Neural cell (in vitro differentiated cells): ENCODE data around the gene PSMD13. TPM values are rescaled to one million over a fixed set of nuclear protein-coding genes. Genes with fewer than 3 reads are reported as not detected.

ENCODE experiments used
- H2AFZ ChIP-seq: fragments of 200-600, 300-800 bp; sonication (generic), shearing (Covaris generic); 2 replicates; pipeline ENCODE4 v1.6.0; 2014; ENCODE audit warnings: low read depth, mild to moderate bottlenecking, antibody characterized with exemption, low read length, moderate library complexity
- H3F3A ChIP-seq: fragments of 200-600 bp; shearing (Covaris generic); 2 replicates; pipeline ENCODE4 v1.6.1; 2016; ENCODE audit warnings: mild to moderate bottlenecking, moderate library complexity, mixed read lengths, antibody characterized with exemption, low read length; ENCODE audit not compliant: insufficient read depth, poor library complexity, severe bottlenecking
- H3K27ac ChIP-seq: fragments of 200-600, 300-800 bp; sonication (generic), shearing (Covaris generic); 2 replicates; pipeline ENCODE4 v1.5.1; 2014; ENCODE audit warnings: mild to moderate bottlenecking, low read length, moderate library complexity
- H3K27me3 ChIP-seq: fragments of 300-800, 200-600 bp; sonication (generic), shearing (Covaris generic); 2 replicates; pipeline ENCODE4 v1.6.0; 2014; ENCODE audit warnings: mild to moderate bottlenecking, low read depth, low read length, moderate library complexity; ENCODE audit not compliant: insufficient read depth
- H3K36me3 ChIP-seq: fragments of 300-800, 200-600 bp; sonication (generic), shearing (Covaris generic); 2 replicates; pipeline ENCODE4 v1.5.1; 2014; ENCODE audit warnings: mild to moderate bottlenecking, antibody characterized with exemption, low read length, moderate library complexity; ENCODE audit not compliant: insufficient read depth
- H3K4me2 ChIP-seq: fragments of 300-800, 200-600 bp; sonication (generic), shearing (Covaris generic); 2 replicates; pipeline ENCODE4 v1.6.0; 2014; ENCODE audit warnings: mild to moderate bottlenecking, low read length
- H3K4me3 ChIP-seq: fragments of 300-800, 200-600 bp; sonication (generic), shearing (Covaris generic); 2 replicates; pipeline ENCODE4 v1.5.1; 2014; ENCODE audit warnings: mild to moderate bottlenecking, low read length, moderate library complexity
- H3K79me2 ChIP-seq: fragments of 200-600 bp; shearing (Covaris generic); replicated peaks from 2 replicates; pipeline ENCODE4 v1.6.0; 2014; ENCODE audit warnings: mild to moderate bottlenecking, low read length, moderate library complexity; ENCODE audit not compliant: insufficient read depth
- H3K9ac ChIP-seq: fragments of 300-800, 200-600 bp; sonication (generic), shearing (Covaris generic); 2 replicates; pipeline ENCODE4 v1.6.1; 2016; ENCODE audit warnings: mild to moderate bottlenecking, low read length, mixed read lengths
- H3K9me2 ChIP-seq: fragments of 200-600 bp; shearing (Covaris generic); 2 replicates; pipeline ENCODE4 v1.6.1; 2016; ENCODE audit warnings: mild to moderate bottlenecking, low read length, mixed read lengths; ENCODE audit not compliant: insufficient read depth
- H3K9me3 ChIP-seq: fragments of 200-600, 300-800 bp; sonication (generic), shearing (Covaris generic); 2 replicates; pipeline ENCODE4 v1.6.1; 2016; ENCODE audit warnings: mild to moderate bottlenecking, mixed run types, low read length, moderate library complexity, mixed read lengths
- H4K20me1 ChIP-seq: fragments of 200-600 bp; shearing (Covaris generic); 2 replicates; pipeline ENCODE4 v1.6.1; 2016; ENCODE audit warnings: mild to moderate bottlenecking, mixed run types; ENCODE audit not compliant: insufficient read depth
- EP300 ChIP-seq: fragments of 450-650 bp; conservative IDR thresholded peaks from 2 replicates; pipeline ENCODE4 v1.6.1; 2014; ENCODE audit warnings: antibody characterized with exemption, mild to moderate bottlenecking, moderate library complexity; ENCODE audit not compliant: poor library complexity, severe bottlenecking
- EZH2 ChIP-seq: fragments of 200-600, 300-800 bp; shearing (Covaris generic), sonication (generic); IDR thresholded peaks from 2 replicates; pipeline ENCODE4 v1.6.1; 2014; ENCODE audit warnings: antibody characterized with exemption, low read length, borderline replicate concordance, mild to moderate bottlenecking; ENCODE audit not compliant: insufficient read depth, poor library complexity, severe bottlenecking
- MXI1 ChIP-seq: fragments of 450-650 bp; conservative IDR thresholded peaks from 2 replicates; pipeline ENCODE4 v1.6.1; 2014; ENCODE audit warnings: antibody characterized with exemption, mild to moderate bottlenecking; ENCODE audit not compliant: poor library complexity, severe bottlenecking
- POLR2AphosphoS5 ChIP-seq: IDR thresholded peaks from 2 replicates; pipeline ENCODE4 v1.6.1; 2012
- RAD21 ChIP-seq: fragments of 450-650 bp; conservative IDR thresholded peaks from 2 replicates; pipeline ENCODE4 v1.6.1; 2014; ENCODE audit warnings: antibody characterized with exemption, mild to moderate bottlenecking, moderate library complexity
- SMC3 ChIP-seq: fragments of 450-650 bp; conservative IDR thresholded peaks from 2 replicates; pipeline ENCODE4 v1.6.1; 2014; ENCODE audit warnings: antibody characterized with exemption, mild to moderate bottlenecking, moderate library complexity; ENCODE audit not compliant: poor library complexity
- TAF1 ChIP-seq: IDR thresholded peaks from 2 replicates; pipeline ENCODE4 v1.6.1; 2012; ENCODE audit warnings: low read depth
- polyA plus RNA-seq: library from polyadenylated mRNA; depleted of rRNA; stranded (reverse); fragments of >200 nt; gene quantifications from 2 replicates; pipeline ENCODE4 v1.2.3, GENCODE V29; 2014
- TF ChIP-seq, protein P1 (sequence below): fragments of 450-650 bp; IDR thresholded peaks from 2 replicates; pipeline ENCODE4 v1.5.1; 2014; ENCODE audit warnings: antibody characterized with exemption, mild to moderate bottlenecking, moderate library complexity; ENCODE audit not compliant: poor library complexity, severe bottlenecking
- TF ChIP-seq, protein P2 (sequence below): IDR thresholded peaks from 2 replicates; pipeline ENCODE4 v1.6.1; 2012; ENCODE audit warnings: borderline replicate concordance

The PSMD13 gene
- polyA plus RNA-seq, 1 donor from 2014 or later = 183 TPM

- Histone ChIP-seq H3K36me3 (no peaks in the 10 kb centered on the region), H2AFZ (no peak overlapping the region), H3K27ac (no peak overlapping the region), H4K20me1 (no peaks in the 10 kb centered on the region), H3K79me2 (no peaks in the 10 kb centered on the region), H3K9ac (no peak overlapping the region), H3F3A (no peaks in the 10 kb centered on the region), H3K9me2 (no peaks in the 10 kb centered on the region), H3K4me2 (no peak overlapping the region), H3K27me3 (no peaks in the 10 kb centered on the region), H3K9me3 (no peaks in the 10 kb centered on the region), H3K4me3 (no peak overlapping the region)
- no peak for TF ChIP-seq POLR2AphosphoS5
- TF ChIP-seq, protein P1, sequence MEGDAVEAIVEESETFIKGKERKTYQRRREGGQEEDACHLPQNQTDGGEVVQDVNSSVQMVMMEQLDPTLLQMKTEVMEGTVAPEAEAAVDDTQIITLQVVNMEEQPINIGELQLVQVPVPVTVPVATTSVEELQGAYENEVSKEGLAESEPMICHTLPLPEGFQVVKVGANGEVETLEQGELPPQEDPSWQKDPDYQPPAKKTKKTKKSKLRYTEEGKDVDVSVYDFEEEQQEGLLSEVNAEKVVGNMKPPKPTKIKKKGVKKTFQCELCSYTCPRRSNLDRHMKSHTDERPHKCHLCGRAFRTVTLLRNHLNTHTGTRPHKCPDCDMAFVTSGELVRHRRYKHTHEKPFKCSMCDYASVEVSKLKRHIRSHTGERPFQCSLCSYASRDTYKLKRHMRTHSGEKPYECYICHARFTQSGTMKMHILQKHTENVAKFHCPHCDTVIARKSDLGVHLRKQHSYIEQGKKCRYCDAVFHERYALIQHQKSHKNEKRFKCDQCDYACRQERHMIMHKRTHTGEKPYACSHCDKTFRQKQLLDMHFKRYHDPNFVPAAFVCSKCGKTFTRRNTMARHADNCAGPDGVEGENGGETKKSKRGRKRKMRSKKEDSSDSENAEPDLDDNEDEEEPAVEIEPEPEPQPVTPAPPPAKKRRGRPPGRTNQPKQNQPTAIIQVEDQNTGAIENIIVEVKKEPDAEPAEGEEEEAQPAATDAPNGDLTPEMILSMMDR = no peak
- TF ChIP-seq TAF1 = no peak
- TF ChIP-seq MXI1 = no peak
- no peak for TF ChIP-seq RAD21
- TF ChIP-seq, protein P2, sequence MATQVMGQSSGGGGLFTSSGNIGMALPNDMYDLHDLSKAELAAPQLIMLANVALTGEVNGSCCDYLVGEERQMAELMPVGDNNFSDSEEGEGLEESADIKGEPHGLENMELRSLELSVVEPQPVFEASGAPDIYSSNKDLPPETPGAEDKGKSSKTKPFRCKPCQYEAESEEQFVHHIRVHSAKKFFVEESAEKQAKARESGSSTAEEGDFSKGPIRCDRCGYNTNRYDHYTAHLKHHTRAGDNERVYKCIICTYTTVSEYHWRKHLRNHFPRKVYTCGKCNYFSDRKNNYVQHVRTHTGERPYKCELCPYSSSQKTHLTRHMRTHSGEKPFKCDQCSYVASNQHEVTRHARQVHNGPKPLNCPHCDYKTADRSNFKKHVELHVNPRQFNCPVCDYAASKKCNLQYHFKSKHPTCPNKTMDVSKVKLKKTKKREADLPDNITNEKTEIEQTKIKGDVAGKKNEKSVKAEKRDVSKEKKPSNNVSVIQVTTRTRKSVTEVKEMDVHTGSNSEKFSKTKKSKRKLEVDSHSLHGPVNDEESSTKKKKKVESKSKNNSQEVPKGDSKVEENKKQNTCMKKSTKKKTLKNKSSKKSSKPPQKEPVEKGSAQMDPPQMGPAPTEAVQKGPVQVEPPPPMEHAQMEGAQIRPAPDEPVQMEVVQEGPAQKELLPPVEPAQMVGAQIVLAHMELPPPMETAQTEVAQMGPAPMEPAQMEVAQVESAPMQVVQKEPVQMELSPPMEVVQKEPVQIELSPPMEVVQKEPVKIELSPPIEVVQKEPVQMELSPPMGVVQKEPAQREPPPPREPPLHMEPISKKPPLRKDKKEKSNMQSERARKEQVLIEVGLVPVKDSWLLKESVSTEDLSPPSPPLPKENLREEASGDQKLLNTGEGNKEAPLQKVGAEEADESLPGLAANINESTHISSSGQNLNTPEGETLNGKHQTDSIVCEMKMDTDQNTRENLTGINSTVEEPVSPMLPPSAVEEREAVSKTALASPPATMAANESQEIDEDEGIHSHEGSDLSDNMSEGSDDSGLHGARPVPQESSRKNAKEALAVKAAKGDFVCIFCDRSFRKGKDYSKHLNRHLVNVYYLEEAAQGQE = no peak
- TF ChIP-seq EZH2 = no peak
- TF ChIP-seq EP300 = no peak
- no peak for TF ChIP-seq SMC3
Observed at GRCh38 chr11:257766-258493, 21.2 kb downstream of the PSMD13 start.

GRCh38 chr11:259413-259812 is 22.6 kb downstream of the PSMD13 start:
- H4K20me1 ChIP-seq = no peaks in the 10 kb centered on the region
- no peak for TF ChIP-seq SMC3
- no peak for TF ChIP-seq EZH2
- TF ChIP-seq POLR2AphosphoS5 = no peak
- TF ChIP-seq, protein P1 = no peak
- TF ChIP-seq MXI1 = no peak
- no peak for TF ChIP-seq RAD21
- TF ChIP-seq TAF1 = no peak
- TF ChIP-seq, protein P2 = no peak
- TF ChIP-seq EP300 = no peak
- no peak overlapping the region for H3K4me3 ChIP-seq
- H3F3A ChIP-seq = no peaks in the 10 kb centered on the region
- H3K4me2 ChIP-seq = no peak overlapping the region
- no peaks in the 10 kb centered on the region for H3K9me3 ChIP-seq
- H3K27me3 ChIP-seq = no peaks in the 10 kb centered on the region
- H3K79me2 ChIP-seq = no peaks in the 10 kb centered on the region
- no peaks in the 10 kb centered on the region for H3K36me3 ChIP-seq
- no peak overlapping the region for H2AFZ ChIP-seq
- H3K9ac ChIP-seq = no peak overlapping the region
- no peak overlapping the region for H3K27ac ChIP-seq
- H3K9me2 ChIP-seq = no peaks in the 10 kb centered on the region
